ENCODE data around the gene ME3.
"Not testable (repeated sequence)": the region's sequence is repeated elsewhere in the genome, so short reads cannot be mapped to it uniquely, and the experiment has no call there.

ME3 gene

GRCh38 chr11:86422371-86422770, 250.0 kb downstream of the ME3 start:
- TF ChIP-seq, protein P1, sequence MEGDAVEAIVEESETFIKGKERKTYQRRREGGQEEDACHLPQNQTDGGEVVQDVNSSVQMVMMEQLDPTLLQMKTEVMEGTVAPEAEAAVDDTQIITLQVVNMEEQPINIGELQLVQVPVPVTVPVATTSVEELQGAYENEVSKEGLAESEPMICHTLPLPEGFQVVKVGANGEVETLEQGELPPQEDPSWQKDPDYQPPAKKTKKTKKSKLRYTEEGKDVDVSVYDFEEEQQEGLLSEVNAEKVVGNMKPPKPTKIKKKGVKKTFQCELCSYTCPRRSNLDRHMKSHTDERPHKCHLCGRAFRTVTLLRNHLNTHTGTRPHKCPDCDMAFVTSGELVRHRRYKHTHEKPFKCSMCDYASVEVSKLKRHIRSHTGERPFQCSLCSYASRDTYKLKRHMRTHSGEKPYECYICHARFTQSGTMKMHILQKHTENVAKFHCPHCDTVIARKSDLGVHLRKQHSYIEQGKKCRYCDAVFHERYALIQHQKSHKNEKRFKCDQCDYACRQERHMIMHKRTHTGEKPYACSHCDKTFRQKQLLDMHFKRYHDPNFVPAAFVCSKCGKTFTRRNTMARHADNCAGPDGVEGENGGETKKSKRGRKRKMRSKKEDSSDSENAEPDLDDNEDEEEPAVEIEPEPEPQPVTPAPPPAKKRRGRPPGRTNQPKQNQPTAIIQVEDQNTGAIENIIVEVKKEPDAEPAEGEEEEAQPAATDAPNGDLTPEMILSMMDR (IDR thresholded peaks at IDR 0.05; ENCODE audit: low read depth, low read length, missing control alignments): no peak
- no peak for DNase-seq

DNA sequence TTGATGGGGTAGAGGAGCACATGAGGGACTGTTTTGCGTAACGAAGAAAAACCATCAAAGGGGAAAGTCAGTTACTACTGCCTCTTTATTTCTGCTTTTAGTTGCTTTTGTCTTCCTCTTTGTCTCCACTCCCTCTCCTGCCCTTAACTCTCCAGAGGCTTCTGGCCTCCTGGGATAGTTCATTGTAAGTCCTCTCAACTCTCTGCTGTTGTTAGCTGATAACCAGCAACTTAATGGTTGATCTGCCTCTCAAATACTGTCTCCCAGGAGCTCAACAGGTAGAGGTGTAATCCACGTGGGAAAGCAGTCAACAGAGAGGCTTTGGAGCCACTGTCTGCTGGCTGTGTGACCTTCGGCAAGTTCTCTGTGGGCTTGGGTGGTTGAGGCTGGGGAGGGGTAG, 250.5 kb downstream of the ME3 start:
- no peaks in the 10 kb centered on the region for H3K27me3 ChIP-seq (replicated peaks)
- H3K4me3 ChIP-seq (ENCODE audit: low read depth, low read length): no peak overlapping the region
- H3K36me3 ChIP-seq (replicated peaks): no peaks in the 10 kb centered on the region
- DNase-seq: no peak
- TF ChIP-seq, protein P1 (IDR thresholded peaks at IDR 0.05; ENCODE audit: low read depth, low read length, missing control alignments): no peak
- in situ Hi-C loops (cut with HindIII; ENCODE audit: low pct_ligation_motif_present, low sequenced_read_pairs): no loop called here
- H3K27ac ChIP-seq: no peak overlapping the region

More at GRCh38 chr11:86422371-86422770, 250.0 kb downstream of the ME3 start:
- Histone ChIP-seq H3K4me3 (ENCODE audit: low read depth, low read length) (no peak overlapping the region), H3K36me3 (replicated peaks) (no peaks in the 10 kb centered on the region), H3K27ac (no peak overlapping the region), H3K27me3 (replicated peaks) (no peaks in the 10 kb centered on the region)
- in situ Hi-C loops (cut with HindIII; ENCODE audit: low pct_ligation_motif_present, low sequenced_read_pairs): no loop called here

DNA sequence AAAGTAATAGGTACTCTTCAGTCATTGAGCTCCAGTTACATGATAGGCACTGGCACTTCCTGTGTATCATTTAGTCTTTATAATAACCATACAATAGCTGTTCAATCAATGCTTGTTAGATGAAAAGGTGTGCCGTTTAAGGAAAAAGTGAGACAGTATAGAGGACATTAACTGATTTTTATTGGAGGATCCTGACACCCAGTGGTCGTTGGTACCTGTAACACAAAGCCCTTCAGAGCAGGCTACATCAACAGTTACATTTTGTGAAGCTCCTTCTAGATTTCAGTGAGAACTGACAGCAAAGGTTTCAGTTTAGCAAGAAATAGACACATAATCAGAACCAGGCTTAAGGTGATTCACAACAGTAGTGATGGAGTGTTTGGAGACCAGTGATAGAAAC, 253.5 kb downstream of the ME3 start:
- no peak for DNase-seq
- H3K4me3 ChIP-seq (ENCODE audit: low read depth, low read length): no peak overlapping the region
- in situ Hi-C loops (cut with HindIII; ENCODE audit: low pct_ligation_motif_present, low sequenced_read_pairs): no loop called here
- no peaks in the 10 kb centered on the region for H3K27me3 ChIP-seq (replicated peaks)
- TF ChIP-seq, protein P1 (IDR thresholded peaks at IDR 0.05; ENCODE audit: low read depth, low read length, missing control alignments): peak; percentile 47
- H3K27ac ChIP-seq: no peak overlapping the region
- H3K36me3 ChIP-seq (replicated peaks): no peaks in the 10 kb centered on the region

GRCh38 chr11:86418513-86418912, 253.9 kb downstream of the ME3 start:
- Histone ChIP-seq H3K27me3 (replicated peaks) (no peaks in the 10 kb centered on the region), H3K4me3 (ENCODE audit: low read depth, low read length) (no peak overlapping the region), H3K27ac (no peak overlapping the region), H3K36me3 (replicated peaks) (no peaks in the 10 kb centered on the region)
- no peak for DNase-seq
- in situ Hi-C loops (cut with HindIII; ENCODE audit: low pct_ligation_motif_present, low sequenced_read_pairs): no loop called here
- TF ChIP-seq, protein P1 (IDR thresholded peaks at IDR 0.05; ENCODE audit: low read depth, low read length, missing control alignments): no peak

GRCh38 chr11:86418106-86418505, 254.3 kb downstream of the ME3 start:
- TF ChIP-seq, protein P1 (IDR thresholded peaks at IDR 0.05; ENCODE audit: low read depth, low read length, missing control alignments): no peak
- DNase-seq: no peak
- Histone ChIP-seq H3K27me3 (replicated peaks) (no peaks in the 10 kb centered on the region), H3K36me3 (replicated peaks) (no peaks in the 10 kb centered on the region), H3K27ac (no peak overlapping the region), H3K4me3 (ENCODE audit: low read depth, low read length) (no peak overlapping the region)
- in situ Hi-C loops (cut with HindIII; ENCODE audit: low pct_ligation_motif_present, low sequenced_read_pairs): no loop called here

DNA sequence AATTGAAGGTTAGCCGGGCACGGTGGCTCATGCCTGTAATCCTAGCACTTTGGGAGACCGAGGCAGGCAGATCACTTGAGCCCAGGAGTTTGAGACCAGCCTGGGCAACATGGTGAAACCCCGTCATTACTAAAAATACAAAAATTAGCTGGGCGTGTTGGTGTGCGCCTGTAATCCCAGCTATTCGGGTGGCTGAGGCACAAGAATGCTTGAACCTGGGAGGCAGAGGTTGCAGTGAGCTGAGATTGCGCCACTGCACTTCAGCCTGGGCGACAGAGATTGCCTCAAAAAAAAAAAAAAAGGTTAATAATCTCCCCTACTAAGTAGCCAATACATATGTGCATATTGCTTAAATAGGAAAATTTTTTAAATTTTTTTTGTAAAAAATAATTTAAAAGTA, 255.5 kb downstream of the ME3 start:
- H3K36me3 ChIP-seq (replicated peaks); in situ Hi-C loops (cut with HindIII; ENCODE audit: low pct_ligation_motif_present, low sequenced_read_pairs); DNase-seq; H3K27ac ChIP-seq; H3K27me3 ChIP-seq (replicated peaks); H3K4me3 ChIP-seq (ENCODE audit: low read depth, low read length): not testable (repeated sequence)

Data from brain microvascular endothelial cell (primary cell).